Endothelial cell (in vitro differentiated cells): Measurements from ENCODE around the gene APBA3. TPM values are rescaled to one million over a fixed set of nuclear protein-coding genes. Genes with fewer than 3 reads are reported as not detected.
"Not testable (repeated sequence)": the region's sequence is repeated elsewhere in the genome, so short reads cannot be mapped to it uniquely, and the experiment has no call there.

Experiments used
- DNase-seq: peaks from one replicate; pipeline ENCODE4 v3.0.0; 2021; ENCODE audit warnings: low spot score
- H3K27ac Mint-ChIP-seq: one replicate; pipeline ENCODE4 v1.8.0; 2021; ENCODE audit warnings: mixed read lengths, inconsistent platforms; ENCODE audit not compliant: unreplicated experiment
- H3K27me3 Mint-ChIP-seq: one replicate; pipeline ENCODE4 v1.8.0; 2021; ENCODE audit warnings: mild to moderate bottlenecking, moderate library complexity, mixed read lengths, inconsistent platforms; ENCODE audit not compliant: unreplicated experiment
- H3K36me3 Mint-ChIP-seq: one replicate; pipeline ENCODE4 v1.8.0; 2021; ENCODE audit warnings: mild to moderate bottlenecking, low read depth, mixed read lengths, inconsistent platforms; ENCODE audit not compliant: unreplicated experiment
- H3K4me1 Mint-ChIP-seq: one replicate; pipeline ENCODE4 v1.8.0; 2021; ENCODE audit warnings: mild to moderate bottlenecking, mixed read lengths, inconsistent platforms; ENCODE audit not compliant: unreplicated experiment
- H3K4me3 Mint-ChIP-seq: one replicate; pipeline ENCODE4 v1.8.0; 2021; ENCODE audit warnings: mild to moderate bottlenecking, mixed read lengths, inconsistent platforms; ENCODE audit not compliant: unreplicated experiment
- H3K9me3 Mint-ChIP-seq: one replicate; pipeline ENCODE4 v1.8.0; 2021; ENCODE audit warnings: mixed read lengths, inconsistent platforms; ENCODE audit not compliant: unreplicated experiment
- total RNA-seq: library from RNA; stranded (reverse); fragmentation: NEBNext Ultra II Directional; extraction: Animal tissue kit (Norgen Biotek cat#: 25700); gene quantifications from one replicate; pipeline ENCODE4 v1.2.1, GENCODE V29; 2021; ENCODE audit not compliant: unreplicated experiment
- TF ChIP-seq, protein P1 (sequence below): fragments of 200-600 bp; sonication (generic); IDR thresholded peaks from one replicate; pipeline ENCODE4 v1.5.0; 2021; ENCODE audit warnings: antibody characterized with exemption; ENCODE audit not compliant: unreplicated experiment

The APBA3 gene
- total RNA-seq, 1 donor from 2014 or later: 23.8 TPM

DNA sequence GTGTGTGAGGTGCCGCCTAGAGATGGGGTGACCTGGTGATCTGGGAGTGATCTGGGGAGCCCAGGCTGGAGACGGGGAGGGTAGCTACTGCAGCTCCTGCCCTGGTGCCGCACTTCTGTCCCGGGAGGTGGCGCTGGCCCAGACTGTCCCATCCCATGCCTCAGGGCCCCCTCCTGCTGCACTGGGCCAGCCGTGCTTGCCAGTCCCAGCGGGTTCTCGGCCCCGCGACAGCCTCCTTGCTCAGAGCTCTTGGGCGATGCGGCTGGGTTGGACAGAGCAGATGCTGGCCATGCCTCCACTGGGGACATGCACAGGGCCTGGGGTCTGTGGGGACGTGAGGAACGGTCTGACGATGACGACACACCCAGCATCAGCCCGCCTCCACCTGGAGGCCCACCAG, 8.0 kb upstream of the APBA3 start:
- TF ChIP-seq, protein P1, sequence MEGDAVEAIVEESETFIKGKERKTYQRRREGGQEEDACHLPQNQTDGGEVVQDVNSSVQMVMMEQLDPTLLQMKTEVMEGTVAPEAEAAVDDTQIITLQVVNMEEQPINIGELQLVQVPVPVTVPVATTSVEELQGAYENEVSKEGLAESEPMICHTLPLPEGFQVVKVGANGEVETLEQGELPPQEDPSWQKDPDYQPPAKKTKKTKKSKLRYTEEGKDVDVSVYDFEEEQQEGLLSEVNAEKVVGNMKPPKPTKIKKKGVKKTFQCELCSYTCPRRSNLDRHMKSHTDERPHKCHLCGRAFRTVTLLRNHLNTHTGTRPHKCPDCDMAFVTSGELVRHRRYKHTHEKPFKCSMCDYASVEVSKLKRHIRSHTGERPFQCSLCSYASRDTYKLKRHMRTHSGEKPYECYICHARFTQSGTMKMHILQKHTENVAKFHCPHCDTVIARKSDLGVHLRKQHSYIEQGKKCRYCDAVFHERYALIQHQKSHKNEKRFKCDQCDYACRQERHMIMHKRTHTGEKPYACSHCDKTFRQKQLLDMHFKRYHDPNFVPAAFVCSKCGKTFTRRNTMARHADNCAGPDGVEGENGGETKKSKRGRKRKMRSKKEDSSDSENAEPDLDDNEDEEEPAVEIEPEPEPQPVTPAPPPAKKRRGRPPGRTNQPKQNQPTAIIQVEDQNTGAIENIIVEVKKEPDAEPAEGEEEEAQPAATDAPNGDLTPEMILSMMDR: no peak
- H3K36me3 Mint-ChIP-seq: peaks cover 8% of the 10 kb centered on the region
- H3K27me3 Mint-ChIP-seq: peaks cover 12% of the 10 kb centered on the region
- no peak overlapping the region for H3K27ac Mint-ChIP-seq
- no peaks in the 10 kb centered on the region for H3K4me1 Mint-ChIP-seq
- no peaks in the 10 kb centered on the region for H3K9me3 Mint-ChIP-seq
- DNase-seq: no peak
- H3K4me3 Mint-ChIP-seq: no peak overlapping the region

DNA sequence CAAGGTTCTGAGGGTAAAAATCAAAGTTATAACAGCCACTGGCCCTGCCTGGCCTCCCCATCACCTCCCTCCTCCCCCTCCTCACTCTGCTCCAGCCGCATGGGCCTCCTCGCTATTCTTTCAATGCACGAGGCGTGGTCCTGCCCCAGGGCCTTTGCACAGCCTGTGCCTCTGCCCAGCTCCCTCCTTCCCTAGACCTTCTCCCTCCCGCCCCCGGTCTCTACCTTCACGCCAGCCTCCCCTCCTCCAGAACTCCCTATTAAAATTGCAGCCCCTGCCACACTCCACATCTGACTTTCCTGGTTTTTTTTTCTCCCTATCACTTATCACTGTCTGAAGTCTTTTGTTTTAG, 7.2 kb upstream of the APBA3 start:
- H3K27ac Mint-ChIP-seq: no peak overlapping the region
- DNase-seq: no peak
- no peaks in the 10 kb centered on the region for H3K9me3 Mint-ChIP-seq
- TF ChIP-seq, protein P1: no peak
- peak overlapping the region; percentile 73 for H3K4me3 Mint-ChIP-seq
- peaks cover 8% of the 10 kb centered on the region for H3K36me3 Mint-ChIP-seq
- peaks cover 9% of the 10 kb centered on the region for H3K27me3 Mint-ChIP-seq
- H3K4me1 Mint-ChIP-seq: no peaks in the 10 kb centered on the region

DNA sequence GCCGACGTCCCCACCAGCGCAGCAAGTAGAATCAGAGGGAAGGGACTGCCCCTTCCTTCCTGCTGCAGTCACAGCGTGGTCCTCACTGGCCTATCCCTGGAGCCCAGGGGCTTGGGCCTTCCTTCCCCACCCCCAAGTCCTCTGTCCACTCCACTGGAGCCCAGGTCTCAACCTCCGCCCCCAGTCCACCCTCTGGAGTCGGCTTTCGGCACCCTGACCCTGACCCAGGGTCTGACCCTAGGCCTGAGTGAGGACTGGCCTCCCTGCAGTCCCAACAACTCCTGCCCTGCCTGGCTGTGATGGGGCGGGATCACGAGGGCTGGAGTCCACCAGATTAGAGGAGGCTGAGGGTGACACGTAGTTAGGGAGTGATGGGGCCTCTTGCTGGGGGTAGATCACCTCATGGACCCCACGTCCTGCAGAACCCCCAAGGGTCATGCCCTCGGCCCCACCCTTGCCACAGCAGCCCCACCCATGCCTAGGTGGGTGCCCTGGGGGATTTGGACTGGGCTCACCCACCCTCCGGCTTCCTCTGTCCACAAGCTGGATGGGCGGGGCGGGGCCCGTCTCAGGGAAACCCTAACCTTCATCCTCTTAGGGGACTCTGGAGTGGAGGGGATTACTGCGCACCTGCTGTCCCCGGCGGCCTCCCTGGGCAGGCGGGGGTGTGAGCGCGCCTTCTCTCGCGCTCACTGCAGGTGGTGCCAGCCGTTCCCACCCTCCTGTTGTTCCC, 6.7 kb upstream of the APBA3 start:
- Mint-ChIP-seq H3K4me3 (no peak overlapping the region), H3K9me3 (no peaks in the 10 kb centered on the region), H3K27me3 (peaks cover 4% of the 10 kb centered on the region), H3K4me1 (no peaks in the 10 kb centered on the region), H3K36me3 (peaks cover 8% of the 10 kb centered on the region), H3K27ac (no peak overlapping the region)
- DNase-seq: no peak
- TF ChIP-seq, protein P1: no peak

DNA sequence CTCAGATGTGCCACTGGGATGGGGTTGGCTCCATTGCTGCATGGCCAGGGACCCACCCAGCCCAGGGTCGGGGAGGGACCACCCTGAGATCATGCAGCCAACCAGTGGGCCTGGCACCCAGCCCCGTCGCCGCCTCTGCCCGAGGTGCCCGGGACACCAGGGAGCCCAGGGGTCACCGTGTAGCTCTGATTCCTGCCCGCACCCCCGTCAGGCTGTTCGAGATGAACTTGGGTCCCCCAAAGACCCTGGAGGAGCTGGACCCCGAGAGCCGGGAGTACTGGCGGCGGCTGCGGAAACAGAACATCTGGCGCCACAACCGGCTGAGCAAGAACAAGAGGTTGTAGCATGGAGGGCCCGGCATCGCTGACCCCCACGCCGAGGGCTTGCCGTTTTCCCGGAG, 5.6 kb upstream of the APBA3 start:
- H3K36me3 Mint-ChIP-seq: peaks cover 8% of the 10 kb centered on the region
- no peak overlapping the region for H3K27ac Mint-ChIP-seq
- H3K27me3 Mint-ChIP-seq: peaks cover 4% of the 10 kb centered on the region
- TF ChIP-seq, protein P1: no peak
- H3K9me3 Mint-ChIP-seq: no peaks in the 10 kb centered on the region
- DNase-seq: no peak
- no peak overlapping the region for H3K4me3 Mint-ChIP-seq
- no peaks in the 10 kb centered on the region for H3K4me1 Mint-ChIP-seq

DNA sequence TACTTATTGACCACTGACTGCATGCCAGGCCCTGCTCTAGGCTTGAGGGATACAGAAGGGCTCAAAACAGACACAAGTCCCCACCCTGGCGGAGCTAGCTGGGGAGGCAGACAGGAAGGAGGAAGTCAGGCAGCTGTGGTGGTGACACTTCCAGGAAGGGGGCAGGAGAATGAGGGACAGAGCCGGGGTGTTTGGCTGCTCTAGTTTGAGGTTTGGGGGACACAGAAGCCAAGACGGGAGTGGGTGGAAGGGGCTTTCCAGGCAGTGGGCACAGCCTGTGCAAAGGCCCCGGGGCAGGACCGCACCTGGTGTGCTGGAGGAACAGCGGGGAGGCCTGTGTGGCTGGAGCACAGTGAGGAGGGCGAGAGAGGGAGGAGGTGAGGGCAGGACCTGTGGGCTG, 5.0 kb upstream of the APBA3 start:
- TF ChIP-seq, protein P1: no peak
- H3K36me3 Mint-ChIP-seq: peaks cover 8% of the 10 kb centered on the region
- H3K4me3 Mint-ChIP-seq: no peak overlapping the region
- DNase-seq: no peak
- peaks cover 4% of the 10 kb centered on the region for H3K27me3 Mint-ChIP-seq
- peaks cover 4% of the 10 kb centered on the region for H3K4me1 Mint-ChIP-seq
- no peaks in the 10 kb centered on the region for H3K9me3 Mint-ChIP-seq
- H3K27ac Mint-ChIP-seq: no peak overlapping the region

DNA sequence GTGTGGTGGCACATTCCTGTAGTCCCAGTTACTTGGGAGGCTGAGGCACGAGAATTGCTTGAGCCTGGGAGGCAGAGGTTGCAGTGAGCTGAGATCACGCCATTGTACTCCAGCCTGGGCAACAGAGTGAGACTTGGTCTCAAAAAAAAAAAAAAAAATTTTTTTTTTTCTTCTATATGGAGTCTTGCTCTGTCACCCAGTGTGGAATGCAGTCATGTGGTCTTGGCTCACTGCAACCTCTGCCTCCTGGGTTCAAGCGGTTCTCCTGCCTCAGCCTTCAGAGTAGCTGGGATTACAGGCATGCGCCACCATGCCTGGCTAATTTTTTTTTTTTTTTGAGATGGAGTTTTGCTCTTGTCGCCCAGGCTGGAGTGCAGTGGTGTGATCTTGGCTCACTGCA, 4.3 kb upstream of the APBA3 start:
- not testable (repeated sequence) for H3K4me1 Mint-ChIP-seq, H3K9me3 Mint-ChIP-seq, H3K27me3 Mint-ChIP-seq, H3K4me3 Mint-ChIP-seq, DNase-seq, H3K27ac Mint-ChIP-seq
- H3K36me3 Mint-ChIP-seq: peaks cover 12% of the 10 kb centered on the region
